Thyroid gland (tissue), 4 donors: ENCODE data around the gene TMEM151B. TPM values are rescaled to one million over a fixed set of nuclear protein-coding genes. Genes with fewer than 3 reads are reported as not detected.

Experiments used
- DNase-seq, 2 donors: peaks; one replicate each; pipeline ENCODE4 v3.0.0-alpha.2; 2019
- H3K27ac ChIP-seq, 3 donors: fragments of 200-600 bp; sonication (generic); 1 replicate in 2 of 3; 2 replicates in 1 of 3; pipeline ENCODE4 v1.5.1; 2016 to 2019; ENCODE audit warnings: mild to moderate bottlenecking in 1 of 3, moderate library complexity in 1 of 3
- H3K27me3 ChIP-seq: fragments of 200-600 bp; sonication (generic); one replicate; pipeline ENCODE4 v1.5.1; 2019
- H3K36me3 ChIP-seq, 2 donors: fragments of 200-600 bp; sonication (generic); one replicate each; pipeline ENCODE4 v1.5.1; 2016 to 2019
- H3K4me1 ChIP-seq, 2 donors: fragments of 200-600 bp; sonication (generic); one replicate each; pipeline ENCODE4 v1.5.1; 2017 to 2019
- H3K4me3 ChIP-seq, 3 donors: fragments of 200-600 bp; sonication (generic); replicated peaks in 1 of 3; 1 replicate in 2 of 3; 2 replicates in 1 of 3; pipeline ENCODE4 v1.5.1; 2016; ENCODE audit warnings: mild to moderate bottlenecking in 1 of 3
- H3K9me3 ChIP-seq: fragments of 200-600 bp; sonication (generic); one replicate; pipeline ENCODE4 v1.5.1; 2017
- POLR2A ChIP-seq, 2 donors: fragments of 450-650 bp; IDR thresholded peaks; one replicate each; pipeline ENCODE4 v1.6.1; 2017; ENCODE audit warnings: antibody characterized with exemption in 2 of 2, mild to moderate bottlenecking in 2 of 2, moderate library complexity in 1 of 2
- WGBS, 2 donors: methylation state at CpG; one replicate each; pipeline ENCODE4 v1.1.5; 2017; 5-methylcytosine and 5-hydroxymethylcytosine counted together
- intact Hi-C: fragments of 100-400 bp; cut with DNase I; formaldehyde crosslinking; loops from one replicate; pipeline ENCODE4 v1.15.1; 2023
- total RNA-seq, 4 donors: library from RNA; depleted of rRNA; stranded (reverse); fragments of >200 nt; gene quantifications; one replicate each; pipeline ENCODE4 v1.2.3, GENCODE V29; 2016
- TF ChIP-seq, protein P1 (sequence below), 6 experiments: fragments of 200-600 bp in 3 of 6; fragments of 450-650 bp in 3 of 6; sonication (generic) in 3 of 6; IDR thresholded peaks; one replicate each; pipeline ENCODE4 v1.5.1; 2016 to 2019; ENCODE audit warnings: antibody characterized with exemption in 6 of 6, mild to moderate bottlenecking in 2 of 6, inconsistent platforms in 1 of 6, moderate library complexity in 1 of 6

The TMEM151B gene
- total RNA-seq, 4 donors from 2014 or later: not detected

DNA sequence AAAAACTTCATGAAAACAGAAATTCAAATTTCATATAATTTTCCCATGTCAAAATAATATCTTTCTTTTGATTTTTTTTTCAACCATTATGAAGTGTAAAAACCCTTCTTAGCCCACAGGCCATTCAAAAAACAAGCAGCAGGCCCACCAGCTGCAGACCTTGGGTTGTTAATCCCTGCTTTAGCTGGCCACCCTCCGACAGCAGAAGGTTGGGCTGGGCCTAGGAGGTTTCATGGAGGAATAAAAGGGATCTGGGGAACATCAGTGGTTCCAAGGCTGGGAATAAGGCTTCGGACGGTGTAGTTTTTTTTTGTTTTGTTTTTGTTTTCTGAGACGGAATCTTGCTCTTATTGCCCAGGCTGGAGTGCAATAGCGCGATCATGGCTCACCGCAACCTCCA is 26.9 kb upstream of the TMEM151B start:
- no peak for TF ChIP-seq POLR2A (IDR thresholded peaks at IDR 0.05)
- WGBS, 2 donors: 90 to 94% methylated on average over 7 of the region's 7 CpGs
- Histone ChIP-seq H3K27ac (no peak overlapping the region), H3K27me3 (no peaks in the 10 kb centered on the region), H3K36me3 (no peaks in the 10 kb centered on the region), H3K9me3 (no peaks in the 10 kb centered on the region), H3K4me3 (no peak overlapping the region), H3K4me1 (peaks cover 4 to 9% of the 10 kb centered on the region in 2 donors)
- DNase-seq: no peak
- intact Hi-C loops: no loop called here

DNA sequence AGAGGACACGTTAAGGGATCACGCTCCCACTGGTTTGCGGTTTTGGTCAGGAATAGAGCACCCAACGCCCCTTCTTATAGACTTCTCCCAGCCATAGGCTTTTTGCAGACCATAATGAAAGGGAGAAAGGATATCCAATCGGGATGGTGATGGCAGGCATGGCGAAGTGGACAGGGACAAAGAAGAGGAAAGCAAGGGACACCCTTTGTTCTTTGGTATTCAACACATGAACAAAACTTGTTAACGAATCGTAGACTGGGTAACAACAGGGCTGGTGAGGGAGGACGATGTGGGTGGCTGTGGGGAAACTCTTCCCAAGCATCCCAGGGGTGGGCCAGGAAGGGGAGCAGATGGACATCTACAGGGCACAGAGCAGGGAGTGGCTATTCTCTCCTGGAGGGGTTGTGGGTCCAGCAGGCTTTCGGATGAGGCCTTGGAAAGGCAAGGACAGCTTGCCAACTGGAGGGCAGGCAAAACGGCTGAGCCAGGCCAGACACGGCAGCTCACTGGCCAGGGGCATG is 24.8 kb upstream of the TMEM151B start:
- no peak for TF ChIP-seq POLR2A (IDR thresholded peaks at IDR 0.05)
- H3K4me1 ChIP-seq: peaks cover 8 to 26% of the 10 kb centered on the region in 2 donors
- no peak for DNase-seq
- peaks cover 13 to 20% of the 10 kb centered on the region in 2 donors for H3K36me3 ChIP-seq
- WGBS, 2 donors: 65 to 75% methylated on average over 12 of the region's 12 CpGs
- H3K9me3 ChIP-seq: no peaks in the 10 kb centered on the region
- peak overlapping the region; percentile 98 to 100 (median 100) for H3K27ac ChIP-seq
- H3K27me3 ChIP-seq: no peaks in the 10 kb centered on the region
- peak overlapping the region in 1 of 3 donors; percentile 76 for H3K4me3 ChIP-seq
- intact Hi-C loops: no loop called here

DNA sequence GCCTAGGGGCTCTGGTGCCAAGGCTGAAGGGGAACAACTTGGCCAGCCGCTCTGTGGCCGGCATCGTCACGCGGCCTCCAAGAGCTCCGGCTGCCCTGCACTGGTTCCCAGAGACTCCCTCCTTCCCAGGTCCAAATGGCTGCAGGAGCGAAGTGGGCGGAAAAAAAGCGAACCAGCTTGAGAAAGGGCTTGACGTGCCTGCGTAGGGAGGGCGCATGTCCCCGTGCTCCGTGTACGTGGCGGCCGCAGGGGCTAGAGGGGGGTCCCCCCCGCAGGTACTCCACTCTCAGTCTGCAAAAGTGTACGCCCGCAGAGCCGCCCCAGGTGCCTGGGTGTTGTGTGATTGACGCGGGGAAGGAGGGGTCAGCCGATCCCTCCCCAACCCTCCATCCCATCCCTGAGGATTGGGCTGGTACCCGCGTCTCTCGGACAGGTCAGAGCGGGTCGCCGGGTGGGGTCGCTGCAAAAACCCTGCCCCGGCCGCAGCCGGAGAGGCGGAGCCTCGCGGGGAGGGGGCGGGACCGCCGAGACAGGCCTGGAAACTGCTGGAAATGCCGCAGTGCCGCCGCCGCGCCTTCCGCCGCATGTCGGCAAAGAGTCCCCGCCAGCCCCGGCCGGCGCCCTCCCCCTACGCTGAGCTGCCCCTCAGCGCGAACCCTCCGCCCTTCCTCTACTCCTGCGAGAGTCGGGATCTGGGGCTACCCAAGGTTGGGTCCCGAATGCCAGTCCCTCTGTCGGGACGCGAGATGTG is 24.2 kb upstream of the TMEM151B start:
- intact Hi-C loops: no loop called here

DNA sequence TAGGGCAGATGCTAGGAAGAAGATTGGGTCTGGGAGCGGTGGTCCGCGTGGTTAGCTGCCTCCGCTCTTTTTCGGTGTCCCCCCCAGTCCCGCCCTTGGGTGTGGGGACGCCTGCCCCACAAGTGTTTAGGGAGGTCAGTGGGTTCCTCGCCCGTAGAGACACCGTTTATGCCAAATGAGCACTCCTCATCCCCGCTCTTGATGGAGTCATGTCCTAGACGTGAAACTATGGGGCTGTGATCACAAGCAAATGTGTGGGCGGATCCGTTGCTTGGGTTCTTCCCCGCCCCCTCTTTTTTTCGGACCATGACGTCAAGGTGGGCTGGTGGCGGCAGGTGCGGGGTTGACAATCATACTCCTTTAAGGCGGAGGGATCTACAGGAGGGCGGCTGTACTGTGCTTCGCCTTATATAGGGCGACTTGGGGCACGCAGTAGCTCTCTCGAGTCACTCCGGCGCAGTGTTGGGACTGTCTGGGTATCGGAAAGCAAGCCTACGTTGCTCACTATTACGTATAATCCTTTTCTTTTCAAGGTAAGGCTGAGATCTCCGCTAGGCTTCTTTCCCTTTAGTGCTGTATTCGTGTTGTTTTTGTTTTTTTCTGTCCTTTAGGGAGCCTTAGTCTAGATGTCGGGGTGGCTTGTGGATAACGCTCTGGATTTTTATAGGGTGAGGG is 23.4 kb upstream of the TMEM151B start, which contains the start of gene HSP90AB1:
TSS of gene HSP90AB1 (plus strand) at position 439 of the 675 bp plus-strand sequence. CDS start 1,529 bp downstream, outside the sequence.
- peak within 1 kb of the TSS; percentile 54 to 76 (median 72) for H3K4me3 ChIP-seq
- H3K9me3 ChIP-seq: no peaks in the 10 kb centered on the region
- H3K4me1 ChIP-seq: peaks cover 8 to 26% of the 10 kb centered on the region in 2 donors
- TF ChIP-seq, protein P1, sequence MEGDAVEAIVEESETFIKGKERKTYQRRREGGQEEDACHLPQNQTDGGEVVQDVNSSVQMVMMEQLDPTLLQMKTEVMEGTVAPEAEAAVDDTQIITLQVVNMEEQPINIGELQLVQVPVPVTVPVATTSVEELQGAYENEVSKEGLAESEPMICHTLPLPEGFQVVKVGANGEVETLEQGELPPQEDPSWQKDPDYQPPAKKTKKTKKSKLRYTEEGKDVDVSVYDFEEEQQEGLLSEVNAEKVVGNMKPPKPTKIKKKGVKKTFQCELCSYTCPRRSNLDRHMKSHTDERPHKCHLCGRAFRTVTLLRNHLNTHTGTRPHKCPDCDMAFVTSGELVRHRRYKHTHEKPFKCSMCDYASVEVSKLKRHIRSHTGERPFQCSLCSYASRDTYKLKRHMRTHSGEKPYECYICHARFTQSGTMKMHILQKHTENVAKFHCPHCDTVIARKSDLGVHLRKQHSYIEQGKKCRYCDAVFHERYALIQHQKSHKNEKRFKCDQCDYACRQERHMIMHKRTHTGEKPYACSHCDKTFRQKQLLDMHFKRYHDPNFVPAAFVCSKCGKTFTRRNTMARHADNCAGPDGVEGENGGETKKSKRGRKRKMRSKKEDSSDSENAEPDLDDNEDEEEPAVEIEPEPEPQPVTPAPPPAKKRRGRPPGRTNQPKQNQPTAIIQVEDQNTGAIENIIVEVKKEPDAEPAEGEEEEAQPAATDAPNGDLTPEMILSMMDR (IDR thresholded peaks at IDR 0.05): no peak
- TF ChIP-seq POLR2A (IDR thresholded peaks at IDR 0.05): peak; percentile 92 to 98
- peaks cover 27 to 33% of the 10 kb centered on the region in 2 donors for H3K36me3 ChIP-seq
- DNase-seq: peak; percentile 98
- peak within 1 kb of the TSS; percentile 98 to 100 (median 100) for H3K27ac ChIP-seq
- WGBS, 2 donors: 0% methylated on average over 20 to 30 of the region's 34 CpGs
- intact Hi-C loops: no loop called here
- H3K27me3 ChIP-seq: no peaks in the 10 kb centered on the region

More for the DNA sequence above, 24.2 kb upstream of the TMEM151B start:
- no peaks in the 10 kb centered on the region for H3K9me3 ChIP-seq
- TF ChIP-seq, protein P1 (IDR thresholded peaks at IDR 0.05): no peak
- TF ChIP-seq POLR2A (IDR thresholded peaks at IDR 0.05): peak in 1 of 2 donors; percentile 88
- peak; percentile 96 for DNase-seq
- WGBS, 2 donors: 0 to 1% methylated on average over 6 to 11 of the region's 62 CpGs
- peak overlapping the region; percentile 98 to 100 (median 100) for H3K27ac ChIP-seq
- peak overlapping the region; percentile 33 to 76 (median 72) for H3K4me3 ChIP-seq
- H3K27me3 ChIP-seq: no peaks in the 10 kb centered on the region
- H3K4me1 ChIP-seq: peaks cover 8 to 26% of the 10 kb centered on the region in 2 donors
- peaks cover 20 to 26% of the 10 kb centered on the region in 2 donors for H3K36me3 ChIP-seq

DNA sequence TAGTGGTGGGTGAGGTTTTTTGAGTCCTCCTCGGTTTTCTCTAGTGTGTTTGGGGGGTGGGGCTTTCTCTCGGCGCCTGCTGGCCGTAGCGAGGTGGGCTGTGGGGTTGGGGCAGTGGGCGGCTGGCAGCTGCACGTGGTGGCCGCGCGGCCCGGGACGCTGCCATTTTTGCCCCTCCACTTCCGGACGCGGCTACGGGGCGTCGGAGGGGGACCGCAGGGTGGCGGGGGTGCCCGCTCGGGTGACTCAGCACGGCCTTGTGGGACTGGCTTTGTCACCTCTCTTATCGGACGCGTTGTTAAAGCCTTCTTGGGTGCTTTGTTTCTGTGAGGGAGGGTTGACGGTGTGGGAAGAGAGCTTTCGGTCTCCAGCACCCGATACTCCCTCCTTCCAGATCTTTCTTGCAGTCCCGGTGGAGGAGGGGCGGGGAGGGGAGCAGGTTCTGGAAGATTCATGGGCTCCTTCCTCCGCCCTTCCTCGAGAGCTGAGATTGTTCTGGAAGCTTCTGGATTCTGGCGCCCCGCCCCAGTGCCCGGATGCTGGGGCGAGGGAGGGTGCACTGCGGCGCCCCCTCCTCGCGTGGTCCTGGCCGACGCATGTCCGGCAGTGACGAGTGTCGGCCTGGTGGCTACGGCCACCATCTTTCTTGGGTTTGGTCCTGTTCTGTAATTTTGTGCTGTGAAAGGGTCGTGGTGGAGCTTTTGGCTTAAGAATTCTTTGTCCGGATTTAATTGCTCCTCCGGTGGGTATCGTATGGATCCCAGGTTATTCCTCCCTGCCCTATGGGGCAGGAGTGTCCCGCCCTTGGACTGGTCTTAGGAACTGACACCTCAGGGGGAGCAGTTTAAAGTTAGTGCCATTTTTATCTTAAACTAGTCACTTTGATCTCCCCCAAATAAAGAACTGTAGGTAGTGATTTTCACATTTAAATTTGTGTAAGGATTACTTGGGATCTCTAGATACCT is 22.6 kb upstream of the TMEM151B start:
- peak overlapping the region; percentile 37 to 76 (median 54) for H3K4me3 ChIP-seq
- H3K4me1 ChIP-seq: peaks cover 8 to 26% of the 10 kb centered on the region in 2 donors
- H3K36me3 ChIP-seq: peaks cover 35 to 41% of the 10 kb centered on the region in 2 donors
- peak in 1 of 2 donors; percentile 30 for TF ChIP-seq POLR2A (IDR thresholded peaks at IDR 0.05)
- TF ChIP-seq, protein P1 (IDR thresholded peaks at IDR 0.05): no peak
- intact Hi-C loops: no loop called here
- no peaks in the 10 kb centered on the region for H3K9me3 ChIP-seq
- peak; percentile 76 to 79 for DNase-seq
- 0 to 1% methylated on average over 32 to 43 of the region's 52 CpGs for WGBS, 2 donors
- peak overlapping the region; percentile 98 to 100 (median 100) for H3K27ac ChIP-seq
- no peaks in the 10 kb centered on the region for H3K27me3 ChIP-seq
